Caki2 (cell line): ENCODE measurements around the gene SHB. TPM values are rescaled to one million over a fixed set of nuclear protein-coding genes. Genes with fewer than 3 reads are reported as not detected.

Experiments
- DNase-seq: peaks from one replicate; pipeline ENCODE4 v3.0.0-alpha.2; 2015; ENCODE audit warnings: low read depth
- in situ Hi-C: cut with HindIII; loops from 2 replicates; pipeline ENCODE4 v1.10.0; 2016; ENCODE audit warnings: low sequenced_read_pairs, low pct_unique_long_range_greater_than_20kb, mixed read lengths
- total RNA-seq: library from RNA; depleted of rRNA; stranded (reverse); fragments of >200 nt; shearing (Covaris generic); gene quantifications from 2 replicates; pipeline ENCODE4 v1.2.3, GENCODE V29; 2014; ENCODE audit warnings: low replicate concordance

SHB gene
- total RNA-seq, 1 experiment from 2014 or later, result 32.0 TPM

- in situ Hi-C loops, result no loop called here
- DNase-seq, result no peak
Measured at GRCh38 chr9:37987467-37987981, 81.5 kb downstream of the SHB start.

- in situ Hi-C loops, result no loop called here
- no peak for DNase-seq
Measured at GRCh38 chr9:37986771-37987258, 82.2 kb downstream of the SHB start.

DNA sequence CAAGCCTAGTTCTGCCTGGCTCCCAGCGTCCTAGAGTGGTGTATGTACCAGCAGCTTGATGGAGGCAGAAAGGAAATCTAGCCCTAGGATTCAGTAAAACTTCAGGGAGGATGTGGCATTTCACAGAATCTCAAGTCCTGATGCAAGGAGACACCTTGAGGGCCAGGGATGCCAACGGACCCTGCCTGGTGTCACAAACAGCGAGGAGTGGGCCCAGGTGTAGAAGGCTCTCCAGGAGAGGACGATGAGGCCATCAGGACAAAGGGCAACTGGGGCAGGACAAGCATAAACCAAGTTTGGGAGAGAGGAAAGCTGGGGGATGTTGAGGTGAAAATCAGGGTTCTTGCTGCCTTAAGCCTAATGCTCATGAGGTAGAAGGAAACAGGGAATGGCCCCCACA lies 83.0 kb downstream of the SHB start:
- no peak for DNase-seq
- in situ Hi-C loops, result no loop called here

DNA sequence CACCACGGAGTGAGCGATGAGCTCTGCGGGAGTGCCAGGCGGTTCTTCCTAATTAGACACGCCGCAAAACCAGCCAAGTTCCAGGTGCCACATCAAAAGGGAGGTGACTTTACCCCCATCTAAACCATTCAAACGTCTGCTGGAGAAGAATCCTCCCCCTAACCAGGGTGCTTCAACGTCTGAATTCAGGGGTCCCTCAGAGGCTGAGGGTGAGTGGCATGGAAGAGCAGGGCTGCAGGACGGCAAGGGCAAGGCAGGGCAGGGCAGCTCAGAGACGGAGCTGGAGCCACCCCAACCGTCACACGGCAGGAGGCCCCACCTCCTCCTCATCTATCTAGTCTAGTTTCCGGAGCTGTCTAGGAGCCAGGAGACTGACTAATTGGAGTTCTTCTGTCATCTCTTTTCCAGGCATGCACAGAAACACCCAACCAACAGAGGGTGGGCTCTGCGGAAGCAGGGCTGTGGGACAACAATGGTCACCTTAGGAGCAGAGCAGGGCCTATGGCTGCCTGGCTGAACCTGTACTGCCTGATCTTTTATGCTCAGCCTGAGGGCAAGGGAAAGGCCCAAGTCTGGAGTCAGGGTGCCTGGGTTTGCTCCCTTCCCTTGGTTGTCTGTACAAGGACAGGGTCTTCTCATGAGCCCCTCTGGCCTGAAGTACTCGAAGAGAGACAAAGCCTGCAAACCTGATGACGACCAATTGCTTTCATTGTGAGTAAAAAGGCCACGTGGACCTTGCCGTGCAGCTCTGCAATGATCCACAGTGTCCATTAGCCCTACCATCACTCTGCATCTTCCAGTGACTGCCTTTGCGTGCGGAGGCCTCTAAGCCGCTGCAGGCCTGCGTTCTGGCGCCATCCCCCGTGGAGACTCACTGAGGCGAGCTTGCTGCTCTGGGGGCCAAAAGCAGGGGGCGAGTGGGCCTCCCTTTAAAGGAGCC lies 84.1 kb downstream of the SHB start:
- in situ Hi-C loops, result no loop called here

GRCh38 chr9:37984278-37984671 lies 84.8 kb downstream of the SHB start:
- in situ Hi-C loops, result no loop called here
- no peak for DNase-seq

More for the DNA sequence above, 84.1 kb downstream of the SHB start:
- no peak for DNase-seq

- in situ Hi-C loops, result no loop called here
- DNase-seq, result no peak
Measured at GRCh38 chr9:37983381-37984067, 85.5 kb downstream of the SHB start.

DNA sequence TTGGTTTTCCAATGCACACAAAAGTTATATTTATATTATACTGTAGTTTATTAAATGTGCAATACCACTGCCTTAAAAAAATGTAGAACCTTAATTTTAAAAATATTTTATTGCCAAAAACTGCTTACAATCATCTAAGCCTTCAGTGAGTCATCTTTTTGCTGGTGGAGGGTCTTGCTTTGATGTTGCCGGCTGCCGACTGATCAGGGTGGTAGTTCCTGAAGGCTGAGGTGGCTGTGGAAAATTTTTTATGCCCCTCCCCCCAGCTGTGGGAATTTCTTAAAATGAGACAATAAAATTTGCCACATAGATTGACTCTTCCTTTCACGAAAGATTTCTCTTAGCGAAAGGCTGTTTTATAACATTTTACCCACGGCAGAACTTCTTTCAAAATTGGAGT lies 89.2 kb downstream of the SHB start:
- DNase-seq, result no peak
- in situ Hi-C loops, result no loop called here

DNA sequence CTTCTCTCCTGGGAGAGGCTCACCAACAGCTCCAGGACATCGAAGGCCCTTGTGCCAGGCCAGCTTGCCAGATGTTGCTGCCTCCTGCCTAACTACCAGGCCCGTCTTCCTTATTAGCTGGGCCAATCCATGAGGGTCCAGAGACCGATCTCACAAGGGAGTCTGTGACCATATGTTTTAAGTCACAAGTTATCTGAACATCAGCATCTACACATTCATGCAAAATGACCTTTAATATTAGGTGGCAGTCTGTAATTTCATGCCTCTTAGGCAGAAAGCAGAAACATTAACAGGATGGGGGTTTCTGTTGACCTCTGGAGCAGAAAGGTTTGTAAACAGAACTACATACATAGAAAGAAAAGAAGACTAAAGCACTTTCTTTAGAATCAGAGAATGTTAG lies 90.0 kb downstream of the SHB start:
- in situ Hi-C loops, result no loop called here
- DNase-seq, result no peak

DNA sequence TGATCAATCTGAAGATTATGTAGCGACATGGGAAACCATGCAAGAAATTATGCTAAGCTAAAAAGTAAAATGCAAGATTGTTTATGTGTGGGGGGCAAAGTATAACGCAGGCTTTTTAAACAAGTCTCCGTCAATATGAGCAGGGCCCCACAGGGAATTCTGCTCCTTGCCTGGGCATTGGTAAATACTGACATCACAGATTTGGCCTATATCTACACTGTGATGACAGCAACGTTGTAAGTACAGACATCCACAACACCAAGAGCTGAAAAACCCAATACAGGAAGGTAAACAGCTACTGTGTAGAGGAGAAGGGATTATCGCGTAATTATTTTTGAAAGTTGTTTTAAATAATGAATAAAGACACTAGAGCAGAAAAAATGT lies 90.6 kb downstream of the SHB start:
- DNase-seq, result no peak
- in situ Hi-C loops, result no loop called here

GRCh38 chr9:37977851-37978480 lies 91.1 kb downstream of the SHB start:
- in situ Hi-C loops, result no loop called here
- DNase-seq, result no peak

- DNase-seq, result no peak
Measured at GRCh38 chr9:37976714-37977477, 92.1 kb downstream of the SHB start.

GRCh38 chr9:37975639-37976038 lies 93.4 kb downstream of the SHB start:
- no peak for DNase-seq
- in situ Hi-C loops, result no loop called here

More at GRCh38 chr9:37976714-37977477, 92.1 kb downstream of the SHB start:
- in situ Hi-C loops, result no loop called here

DNA sequence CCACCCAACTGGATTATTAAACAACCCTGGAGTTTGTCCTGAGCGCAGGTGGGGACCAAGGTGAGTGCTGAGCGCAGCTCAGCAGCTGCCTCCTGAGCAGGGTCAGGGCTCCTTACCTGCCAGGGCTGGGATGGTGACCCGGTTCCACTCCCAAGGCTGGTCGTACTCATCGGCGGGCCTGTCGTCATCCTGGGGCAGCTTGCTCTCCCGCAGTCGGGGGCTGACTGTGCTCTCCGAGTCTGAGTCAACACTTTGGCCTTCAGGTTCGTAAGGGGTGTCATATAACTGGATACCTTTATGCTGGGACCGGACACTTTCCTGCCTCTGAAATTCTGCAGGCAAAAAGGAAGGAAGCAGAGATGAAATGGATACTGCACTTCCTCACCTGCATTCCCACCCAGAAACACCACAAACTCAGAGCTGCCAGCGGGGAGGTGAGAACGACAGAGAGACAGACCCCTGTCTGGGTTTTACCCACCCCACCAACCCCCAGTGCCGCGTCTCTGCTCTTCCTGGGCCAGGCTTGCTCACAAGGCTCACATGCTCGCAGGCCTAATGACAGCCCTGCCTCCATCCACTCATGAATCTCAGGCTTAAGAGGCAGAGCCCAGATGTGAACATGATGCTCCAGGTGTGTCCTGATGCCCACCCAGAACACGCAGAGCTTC lies 94.4 kb downstream of the SHB start:
- in situ Hi-C loops, result no loop called here
- DNase-seq, result no peak

GRCh38 chr9:37972351-37972848 lies 96.6 kb downstream of the SHB start:
- in situ Hi-C loops, result no loop called here
- no peak for DNase-seq

DNA sequence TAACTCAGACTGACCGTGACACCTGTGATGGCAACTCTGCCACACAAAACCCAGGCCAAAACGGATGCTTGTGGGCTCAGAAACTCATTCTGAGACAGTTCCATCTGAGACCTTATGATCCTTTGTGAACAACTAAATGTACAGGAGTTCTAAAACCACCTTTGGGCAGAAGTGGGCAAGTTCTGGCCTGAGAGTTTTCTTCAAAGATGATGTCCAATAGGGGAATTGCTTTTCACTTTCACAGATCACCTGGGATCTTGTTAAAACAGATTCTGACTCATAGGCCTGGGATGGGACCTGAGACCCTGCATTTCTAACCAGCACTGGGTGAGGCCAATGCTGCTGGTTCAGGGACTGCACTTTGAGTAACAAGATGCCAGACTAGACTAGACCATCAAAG lies 97.3 kb downstream of the SHB start:
- DNase-seq, result no peak
- in situ Hi-C loops, result no loop called here

DNA sequence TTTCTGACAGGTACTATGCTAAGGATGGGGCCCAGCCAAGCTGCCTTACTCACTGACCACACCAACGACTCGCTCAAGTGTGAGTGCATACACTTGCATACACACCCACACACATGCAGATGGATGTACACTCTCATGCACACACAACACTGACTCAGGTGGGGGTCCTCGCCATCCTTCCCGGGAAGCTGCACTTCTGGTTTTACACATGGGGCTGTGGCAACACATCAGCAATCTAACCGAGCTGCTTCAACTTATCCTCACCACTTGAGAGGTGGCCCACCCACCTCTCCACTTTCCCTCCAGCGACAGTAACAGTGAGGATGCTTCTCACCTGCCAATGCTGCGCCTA lies 97.9 kb downstream of the SHB start:
- DNase-seq, result no peak
- in situ Hi-C loops, result no loop called here

DNA sequence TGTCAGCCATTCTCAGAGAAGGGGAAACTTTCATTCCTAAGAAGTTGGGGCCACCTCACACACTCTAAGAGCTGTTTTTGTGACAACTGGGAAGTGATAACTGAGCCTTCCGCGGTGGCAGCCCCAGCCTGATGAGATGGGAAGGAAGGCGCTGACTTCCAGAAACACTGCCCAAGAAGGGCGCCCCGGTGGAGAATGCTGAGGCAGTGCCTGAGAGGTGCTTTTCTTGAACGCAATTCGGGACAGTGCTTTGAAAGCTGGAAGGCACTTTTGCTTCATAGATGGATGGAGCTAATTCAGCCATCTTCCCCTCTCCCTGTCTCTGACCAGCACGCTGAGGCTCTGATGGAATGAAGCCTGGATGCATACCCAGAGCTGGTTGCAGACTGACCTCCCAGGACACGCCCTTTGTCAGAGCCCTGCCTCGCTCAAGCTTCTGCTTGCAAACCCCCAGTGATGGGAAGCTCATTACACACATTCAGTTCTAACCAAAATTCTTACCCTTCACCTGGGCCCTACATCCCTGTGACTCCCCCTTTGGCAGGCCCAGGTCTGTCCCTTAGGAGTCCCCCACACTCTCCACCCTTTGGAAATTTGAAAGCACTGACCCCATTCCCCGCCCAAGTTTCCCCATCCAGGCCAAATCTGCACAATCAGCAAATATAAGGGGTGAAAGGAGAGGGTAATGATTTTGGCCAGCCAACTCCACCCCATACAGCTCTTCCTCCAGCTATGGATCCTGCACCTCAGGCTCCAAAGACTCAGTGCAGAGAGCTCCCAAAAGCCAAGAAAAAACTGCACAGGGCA lies 98.5 kb downstream of the SHB start:
- DNase-seq, result no peak

More for the DNA sequence above, 98.5 kb downstream of the SHB start:
- in situ Hi-C loops, result no loop called here
